GM19025 (cell line): ENCODE data around the gene CCDC57.
A peak's percentile ranks its signal among the peaks of the same experiment; 100 is the strongest.
"Not testable (repeated sequence)": the region's sequence is repeated elsewhere in the genome, so short reads cannot be mapped to it uniquely, and the experiment has no call there.

Source experiments
- ATAC-seq: cut with Tn5 transposase; IDR thresholded peaks from one replicate; pipeline ENCODE4 v1.9.1; 2021; ENCODE audit warnings: mild to moderate bottlenecking, low read depth, moderate library complexity; ENCODE audit not compliant: unreplicated experiment

CCDC57 gene

GRCh38 chr17:82212331-82213250, at the start of gene CCDC57:
Gene CCDC57 (minus strand): TSS chr17:82212842. CDS start chr17:82201944, 10,898 bp downstream.
- peak; percentile 54 for ATAC-seq

GRCh38 chr17:82262344-82262743, 49.7 kb upstream of the CCDC57 start:
- ATAC-seq: no peak

- ATAC-seq: not testable (repeated sequence)
Observed at GRCh38 chr17:82259972-82260961, 47.6 kb upstream of the CCDC57 start.

DNA sequence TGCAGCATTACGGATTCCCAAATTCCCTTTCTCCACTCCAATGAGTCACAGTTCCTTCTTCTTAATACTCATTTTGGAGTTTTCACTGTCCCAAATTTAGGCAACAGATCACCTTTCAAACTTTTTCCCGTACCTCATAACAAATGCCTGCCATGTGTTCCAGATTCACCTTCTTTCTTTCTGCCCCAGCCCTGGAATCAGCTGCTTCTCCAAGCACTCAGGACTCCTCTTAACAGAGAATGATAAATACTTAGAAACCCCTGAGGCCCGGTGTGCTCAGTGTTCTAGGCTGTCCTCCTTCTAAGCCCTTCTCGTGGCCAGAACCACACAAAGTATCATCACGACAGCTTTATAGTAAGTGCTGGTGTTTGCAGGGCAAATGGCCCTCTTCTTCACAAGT, 45.9 kb upstream of the CCDC57 start:
- no peak for ATAC-seq

- no peak for ATAC-seq
Observed at GRCh38 chr17:82257473-82257872, 44.8 kb upstream of the CCDC57 start.

DNA sequence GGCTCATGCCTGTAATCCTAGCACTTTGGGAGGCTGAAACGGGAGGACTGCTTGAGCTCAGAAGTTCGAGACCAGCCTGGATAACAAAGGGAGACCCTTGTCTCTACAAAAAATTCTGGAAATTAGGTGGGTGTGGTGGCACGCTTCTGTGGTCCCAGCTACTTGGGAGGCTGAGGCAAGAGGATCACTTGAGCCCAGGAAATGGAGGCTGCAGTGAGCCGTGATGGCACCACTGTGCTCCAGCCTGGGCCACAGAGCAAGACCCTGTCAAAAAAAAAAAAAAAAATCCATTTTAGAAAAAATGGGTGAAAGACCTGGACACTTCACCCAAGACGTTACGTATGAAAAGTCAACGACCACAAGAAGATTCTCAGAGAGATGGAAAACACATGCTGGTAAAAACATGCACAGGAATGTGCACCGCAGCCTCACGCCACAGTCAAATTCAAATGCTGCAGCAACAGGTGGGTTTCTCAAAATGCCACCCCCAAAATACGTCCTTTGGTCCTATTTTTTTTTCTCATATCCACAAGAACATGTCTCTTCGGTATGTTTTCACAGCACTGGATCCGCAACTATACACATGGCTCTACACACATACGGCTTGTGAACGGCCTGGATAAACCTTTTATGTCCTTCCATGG, 43.7 kb upstream of the CCDC57 start:
- no peak for ATAC-seq

DNA sequence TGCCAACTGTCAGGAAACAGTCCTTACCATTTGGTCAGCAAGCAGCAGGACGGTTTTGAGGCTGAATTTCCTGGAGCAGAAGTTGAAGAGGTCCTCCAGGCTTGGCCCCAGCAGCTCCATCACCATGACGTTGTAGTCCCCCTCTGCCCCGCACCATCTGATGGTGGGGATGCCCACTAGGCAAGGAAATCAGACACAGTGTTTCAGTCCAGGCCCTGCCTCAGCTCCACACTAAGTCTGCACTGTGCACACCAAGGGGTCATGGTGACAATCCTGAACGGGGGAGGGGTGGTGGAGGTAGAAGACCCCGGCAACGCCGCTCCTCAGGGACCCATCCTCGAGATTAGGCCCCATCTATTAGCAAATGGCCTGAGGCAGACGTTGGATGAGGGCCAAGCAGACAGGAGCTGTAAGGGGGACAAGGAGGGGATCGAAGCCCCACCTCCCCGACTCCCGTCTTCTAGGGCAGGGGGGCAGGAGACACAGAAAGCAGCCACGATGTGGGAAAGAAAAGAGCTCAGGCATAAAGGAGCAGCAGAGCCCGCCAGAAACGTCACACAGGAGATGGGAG, 42.8 kb upstream of the CCDC57 start:
- ATAC-seq: no peak

- ATAC-seq: not testable (repeated sequence)
Observed at GRCh38 chr17:82254746-82255145, 42.1 kb upstream of the CCDC57 start.

- ATAC-seq: not testable (repeated sequence)
Observed at GRCh38 chr17:82254096-82254495, 41.5 kb upstream of the CCDC57 start.

DNA sequence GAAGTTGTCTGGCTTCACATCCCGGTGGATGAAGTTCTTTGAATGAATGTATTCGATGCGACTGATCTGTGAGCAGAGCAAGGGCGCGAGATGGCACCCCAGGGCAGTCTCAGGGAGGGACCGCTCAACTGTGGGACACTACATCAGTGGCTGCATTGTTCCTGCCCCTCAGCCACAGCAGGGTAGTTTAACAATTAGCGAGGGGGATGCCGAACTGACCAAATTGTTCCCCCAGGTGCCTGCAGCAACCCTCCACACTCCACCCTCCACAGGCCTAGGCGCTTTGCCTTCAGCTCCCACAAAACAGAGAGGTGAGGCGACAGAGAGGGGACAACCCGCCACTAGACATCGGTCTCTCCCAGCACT, 40.5 kb upstream of the CCDC57 start:
- ATAC-seq: no peak

- no peak for ATAC-seq
Observed at GRCh38 chr17:82252511-82253178, 40.0 kb upstream of the CCDC57 start.

DNA sequence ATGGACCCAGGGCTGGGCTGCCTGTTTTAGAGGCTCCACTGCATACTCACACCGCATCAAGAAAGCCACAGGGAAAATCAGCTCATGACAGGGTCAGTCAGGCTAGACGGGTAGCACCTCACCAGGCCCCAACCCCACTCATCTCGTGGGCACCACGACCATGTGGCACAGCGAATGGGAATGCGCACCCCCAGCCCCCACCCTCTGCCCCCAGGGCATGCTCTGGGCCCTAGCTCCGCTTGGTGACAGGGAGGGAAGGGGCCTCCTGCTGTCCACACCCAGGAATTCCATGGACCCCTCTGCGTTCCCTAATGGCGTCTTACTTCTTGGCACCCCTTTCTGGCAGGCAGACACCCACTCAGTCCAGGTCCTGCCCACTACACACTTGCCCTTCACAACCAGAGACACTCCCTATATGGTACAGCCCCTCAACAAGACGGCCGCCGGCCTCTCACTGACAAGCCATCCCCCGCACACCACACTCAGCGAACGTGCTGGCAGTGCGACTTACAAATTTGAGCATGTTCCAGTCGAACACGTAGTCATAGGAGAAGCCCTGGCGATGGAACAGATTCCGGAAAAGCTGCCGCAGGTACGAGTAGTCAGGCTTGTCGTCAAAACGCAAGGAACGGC, 38.3 kb upstream of the CCDC57 start:
- ATAC-seq: no peak

GRCh38 chr17:82249896-82250581, 37.4 kb upstream of the CCDC57 start:
- no peak for ATAC-seq

DNA sequence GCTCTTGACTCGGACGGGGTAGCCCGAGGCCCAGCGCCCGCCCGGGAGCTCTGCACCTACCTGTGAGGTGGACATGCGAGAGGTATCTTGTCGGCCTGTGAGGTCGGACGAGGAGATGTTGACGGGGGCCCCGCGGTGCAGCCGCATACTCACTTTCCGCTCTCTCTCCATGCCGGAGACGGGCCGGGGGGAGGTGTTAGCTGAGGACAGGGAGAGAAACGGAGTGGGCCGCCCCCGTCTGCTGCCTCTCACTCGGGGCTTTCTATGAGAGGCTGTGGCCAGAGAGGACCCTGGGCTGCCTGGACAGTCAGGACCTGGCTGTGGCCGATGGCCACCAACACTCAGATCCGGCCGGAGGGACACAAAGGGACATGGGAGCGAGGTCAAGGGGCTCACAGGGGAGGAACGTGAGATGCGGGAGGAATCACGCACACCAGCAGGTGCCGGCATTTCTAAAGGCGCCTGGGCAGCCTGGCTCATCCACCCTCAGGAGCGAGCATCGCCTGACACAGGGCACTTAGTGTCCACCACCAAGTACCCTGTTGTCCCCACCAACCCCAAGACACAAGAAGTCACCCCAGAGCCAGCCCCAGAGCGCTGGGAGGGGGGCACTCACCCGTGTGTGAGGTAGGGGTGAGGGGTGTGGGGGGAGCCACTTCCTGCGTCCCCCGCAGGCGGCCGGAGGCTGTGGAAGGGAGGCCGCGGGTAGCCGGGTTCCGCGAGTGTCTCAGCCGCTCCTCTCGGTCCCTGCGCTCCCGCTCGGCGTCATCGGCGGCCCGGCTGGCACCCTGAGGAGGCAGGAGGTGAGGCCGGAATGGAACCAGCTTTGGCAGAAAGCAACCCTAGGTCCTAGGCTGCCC, 36.4 kb upstream of the CCDC57 start:
- no peak for ATAC-seq

DNA sequence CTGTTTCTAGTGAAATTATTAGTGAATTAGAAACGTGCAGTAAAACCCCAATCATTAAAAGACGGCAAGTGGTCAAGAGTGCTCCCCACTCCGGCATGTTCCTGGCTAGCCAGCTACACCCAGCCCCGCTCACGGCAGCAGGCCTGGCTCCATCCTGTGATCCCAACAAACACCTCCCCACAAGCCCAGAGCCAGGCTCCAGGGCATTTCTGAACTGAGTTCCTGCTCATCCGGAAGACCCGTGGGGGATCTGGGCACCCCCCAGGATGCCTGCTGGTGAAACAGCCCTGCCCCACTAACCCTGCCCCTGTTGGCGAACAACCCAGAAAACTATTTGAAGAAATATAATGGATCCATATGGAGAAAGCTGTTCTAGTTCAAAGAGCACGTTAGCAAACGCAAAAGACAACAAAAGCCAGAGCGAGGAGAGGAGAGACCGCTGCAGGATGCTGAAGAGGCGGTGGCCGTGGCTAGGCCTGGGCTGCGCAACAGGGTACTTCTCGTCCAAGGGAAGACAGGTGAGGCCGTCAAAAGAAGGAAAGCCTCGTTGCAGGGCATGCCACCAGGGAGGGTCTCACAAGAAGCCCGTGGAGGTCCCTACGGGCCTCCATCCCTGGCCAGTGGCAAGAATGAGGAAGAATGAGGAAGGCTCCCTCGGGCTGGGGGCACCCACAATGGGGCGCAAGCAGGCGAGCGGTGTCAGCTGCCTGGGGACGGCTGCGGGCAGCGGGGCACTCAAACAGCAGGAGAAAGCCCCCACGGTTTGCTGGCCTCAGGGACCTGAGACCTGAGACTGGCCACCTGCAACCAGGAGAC, 35.4 kb upstream of the CCDC57 start:
- ATAC-seq: no peak

DNA sequence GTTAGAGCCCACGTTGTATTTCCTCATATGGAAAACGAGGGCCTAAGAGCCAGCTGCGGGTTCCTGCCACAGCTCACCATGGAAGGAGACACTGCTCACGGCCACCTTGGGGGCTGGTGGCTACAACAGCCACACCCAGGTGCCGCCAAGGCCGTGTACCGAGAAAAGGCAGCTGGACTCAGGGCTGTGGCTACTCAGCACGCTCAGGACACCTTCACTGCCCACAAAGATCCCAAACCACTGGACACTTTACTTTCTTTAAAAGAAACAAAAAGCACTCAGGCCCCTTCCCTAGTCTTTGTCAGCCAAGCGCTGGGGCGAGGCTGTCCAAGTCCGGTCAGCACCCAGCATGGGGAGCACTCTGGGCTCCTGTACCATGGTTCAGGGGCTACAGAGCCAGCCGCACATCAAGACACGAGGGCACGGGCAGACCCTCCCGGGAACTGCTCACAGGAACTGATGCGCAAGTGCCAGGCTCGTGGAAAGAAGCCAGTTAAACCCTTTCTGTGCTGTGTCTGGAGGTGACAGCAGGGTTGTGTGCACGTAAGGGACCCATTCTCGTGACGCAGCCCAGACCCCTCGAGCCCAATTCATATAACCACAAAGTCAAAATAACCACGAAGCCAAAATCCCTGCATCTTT, 34.7 kb upstream of the CCDC57 start:
- ATAC-seq: no peak
